Uterus (tissue), 2 donors: ENCODE data around the gene ZNF331.

Experiments
- POLR2A ChIP-seq, 2 donors: fragments of 450-650 bp; IDR thresholded peaks; one replicate each; pipeline ENCODE4 v1.6.1; 2016; ENCODE audit warnings: antibody characterized with exemption in 2 of 2, mild to moderate bottlenecking in 1 of 2, moderate library complexity in 1 of 2
- TF ChIP-seq, protein P1 (sequence below), 4 experiments: fragments of 200-600 bp in 2 of 4; fragments of 450-650 bp in 2 of 4; sonication (generic) in 2 of 4; IDR thresholded peaks; one replicate each; pipeline ENCODE4 v1.5.1; 2016 to 2019; ENCODE audit warnings: antibody characterized with exemption in 4 of 4, mild to moderate bottlenecking in 2 of 4, moderate library complexity in 1 of 4

DNA sequence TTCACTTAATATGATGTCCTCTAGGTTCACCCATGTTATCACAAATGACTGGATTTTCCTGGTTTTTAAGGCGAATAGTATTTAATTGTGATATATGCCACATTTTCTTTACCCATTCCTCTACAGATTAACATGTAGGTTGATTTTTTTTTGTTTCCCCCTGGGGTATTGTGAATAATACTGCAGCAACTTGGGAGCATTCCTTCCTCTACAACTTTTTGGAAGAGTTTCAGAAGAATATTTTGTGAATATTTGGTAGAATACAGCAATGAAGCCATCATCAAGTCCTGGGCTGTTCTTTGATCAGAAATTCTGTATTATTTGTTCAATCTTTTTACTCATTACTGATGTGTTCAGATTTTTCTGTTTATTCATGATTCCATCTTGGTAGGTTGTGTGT lies 5.6 kb upstream of the ZNF331 start:
- TF ChIP-seq, protein P1, sequence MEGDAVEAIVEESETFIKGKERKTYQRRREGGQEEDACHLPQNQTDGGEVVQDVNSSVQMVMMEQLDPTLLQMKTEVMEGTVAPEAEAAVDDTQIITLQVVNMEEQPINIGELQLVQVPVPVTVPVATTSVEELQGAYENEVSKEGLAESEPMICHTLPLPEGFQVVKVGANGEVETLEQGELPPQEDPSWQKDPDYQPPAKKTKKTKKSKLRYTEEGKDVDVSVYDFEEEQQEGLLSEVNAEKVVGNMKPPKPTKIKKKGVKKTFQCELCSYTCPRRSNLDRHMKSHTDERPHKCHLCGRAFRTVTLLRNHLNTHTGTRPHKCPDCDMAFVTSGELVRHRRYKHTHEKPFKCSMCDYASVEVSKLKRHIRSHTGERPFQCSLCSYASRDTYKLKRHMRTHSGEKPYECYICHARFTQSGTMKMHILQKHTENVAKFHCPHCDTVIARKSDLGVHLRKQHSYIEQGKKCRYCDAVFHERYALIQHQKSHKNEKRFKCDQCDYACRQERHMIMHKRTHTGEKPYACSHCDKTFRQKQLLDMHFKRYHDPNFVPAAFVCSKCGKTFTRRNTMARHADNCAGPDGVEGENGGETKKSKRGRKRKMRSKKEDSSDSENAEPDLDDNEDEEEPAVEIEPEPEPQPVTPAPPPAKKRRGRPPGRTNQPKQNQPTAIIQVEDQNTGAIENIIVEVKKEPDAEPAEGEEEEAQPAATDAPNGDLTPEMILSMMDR (IDR thresholded peaks at IDR 0.05): no peak
- TF ChIP-seq POLR2A (IDR thresholded peaks at IDR 0.05): no peak
